Iris pigment epithelial cell (primary cell): ENCODE measurements around the gene ALX1.
A peak's percentile ranks its signal among the peaks of the same experiment; 100 is the strongest.

ENCODE experiments used
- DNase-seq: peaks from one replicate; pipeline ENCODE4 v3.0.0-alpha.2; 2011; ENCODE audit warnings: low read depth

ALX1 gene

DNA sequence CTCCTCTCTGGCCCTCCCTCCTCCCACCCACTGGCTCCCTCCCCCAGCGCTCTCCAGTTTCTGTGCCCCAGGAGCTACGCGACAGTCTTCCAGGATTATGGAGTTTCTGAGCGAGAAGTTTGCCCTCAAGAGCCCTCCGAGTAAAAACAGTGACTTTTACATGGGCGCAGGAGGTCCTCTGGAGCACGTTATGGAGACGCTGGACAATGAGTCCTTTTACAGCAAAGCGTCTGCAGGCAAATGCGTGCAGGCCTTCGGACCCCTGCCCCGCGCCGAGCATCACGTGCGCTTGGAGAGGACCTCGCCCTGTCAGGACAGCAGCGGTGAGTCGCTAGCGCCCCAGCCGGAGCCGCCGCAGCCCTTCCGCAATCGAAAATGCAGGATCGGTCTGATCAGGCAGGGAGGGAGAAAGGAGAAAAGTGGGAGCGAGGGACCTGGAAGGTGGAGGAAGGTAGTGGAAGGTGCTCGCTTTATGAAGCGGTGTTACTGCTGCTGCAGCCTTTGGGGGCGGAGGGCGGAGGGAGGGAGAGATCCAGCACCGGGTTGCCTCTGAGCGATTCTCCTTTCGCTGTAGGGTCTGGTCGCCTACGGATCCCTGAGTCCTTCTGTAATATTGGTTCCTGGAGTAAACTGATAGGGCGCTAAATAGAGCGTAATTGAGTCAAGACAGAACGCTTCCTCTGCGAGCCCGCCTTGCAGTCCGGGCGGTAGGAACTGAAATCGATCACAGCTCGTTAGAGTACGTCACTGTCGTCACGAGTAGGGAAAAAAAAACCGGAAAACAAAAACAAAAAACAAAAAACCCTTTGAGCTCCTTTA, at the start of gene ALX1:
Gene ALX1, plus strand, starts transcription at position 56 of the 819 bp plus-strand sequence. Its CDS starts 42 bp downstream, at position 98.
- peak; percentile 40 for DNase-seq

DNA sequence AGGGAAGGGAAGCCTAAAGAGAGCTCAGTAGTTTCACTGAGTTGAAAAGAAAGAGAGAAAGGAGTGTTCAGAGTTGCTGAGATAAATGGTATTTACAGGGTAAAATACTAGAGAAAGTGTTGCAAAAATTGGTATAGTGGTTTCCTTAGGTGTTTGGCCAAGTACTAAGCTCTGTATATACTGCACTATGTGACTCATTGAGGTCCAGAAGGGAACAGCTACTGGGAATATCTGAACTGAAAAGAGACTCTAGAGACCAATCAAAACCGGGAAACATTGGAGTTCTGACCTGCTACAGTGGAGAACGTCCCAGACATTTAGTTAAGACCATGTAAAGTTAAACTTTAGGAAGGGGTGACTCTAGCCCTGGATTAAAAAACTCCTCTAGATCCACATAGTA, 42.7 kb upstream of the ALX1 start:
- DNase-seq, result peak; percentile 17

DNA sequence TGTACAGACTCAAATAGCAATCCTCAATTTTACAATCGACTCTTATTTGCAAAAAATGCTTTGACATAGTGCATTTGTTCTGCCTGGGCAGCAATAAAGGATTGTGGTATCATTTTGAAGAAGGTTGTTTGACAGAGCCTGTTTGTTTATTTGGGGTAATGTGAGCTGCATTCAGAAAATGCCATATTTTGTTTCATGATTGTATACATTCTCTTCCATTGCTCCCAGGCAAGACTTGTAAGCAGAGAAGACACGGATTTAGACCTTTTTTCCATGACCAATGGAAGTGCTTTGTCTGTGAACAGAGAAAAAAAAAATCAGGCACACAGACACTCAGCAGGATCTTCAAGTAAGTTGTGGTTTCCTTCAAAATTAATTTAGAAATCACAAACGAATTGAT, 35.5 kb upstream of the ALX1 start:
- no peak for DNase-seq

DNA sequence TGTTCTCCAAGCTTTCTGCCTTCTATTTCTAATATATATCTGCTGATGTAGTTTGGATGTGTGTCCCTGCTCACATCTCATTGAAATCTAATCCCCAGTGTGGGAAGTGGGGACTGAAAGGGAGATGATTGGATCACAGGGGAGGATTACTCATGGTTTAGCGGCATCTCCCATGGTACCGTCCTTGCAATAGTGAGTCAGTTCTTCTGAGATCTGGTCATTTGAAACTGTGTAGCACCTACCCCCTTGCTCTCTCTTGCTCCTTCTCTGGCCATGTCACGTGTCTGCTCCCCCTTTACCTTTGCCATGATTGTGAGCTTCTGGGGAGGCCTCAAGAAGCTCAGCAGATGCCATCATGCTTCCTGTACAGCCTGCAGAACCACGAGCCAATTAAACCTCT, 26.2 kb upstream of the ALX1 start:
- DNase-seq, result no peak

DNA sequence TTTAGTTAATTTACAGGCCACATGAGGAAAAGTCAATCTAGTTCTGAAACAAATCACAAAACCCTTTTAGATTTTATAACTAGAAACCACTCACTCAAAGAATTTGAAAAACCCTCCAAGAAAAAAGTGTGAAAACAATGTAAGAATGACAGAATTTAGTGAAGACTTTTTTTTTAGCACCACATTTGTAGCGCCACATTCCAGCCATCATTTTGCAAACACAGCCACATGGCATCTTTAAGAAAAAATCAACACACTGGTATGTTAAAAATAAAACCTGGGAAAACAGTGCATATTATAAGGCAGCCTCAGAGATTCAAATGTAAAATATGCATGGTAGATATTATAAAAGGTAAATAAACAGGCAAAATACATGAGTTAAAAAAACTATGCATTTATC, 22.3 kb upstream of the ALX1 start:
- DNase-seq, result no peak

DNA sequence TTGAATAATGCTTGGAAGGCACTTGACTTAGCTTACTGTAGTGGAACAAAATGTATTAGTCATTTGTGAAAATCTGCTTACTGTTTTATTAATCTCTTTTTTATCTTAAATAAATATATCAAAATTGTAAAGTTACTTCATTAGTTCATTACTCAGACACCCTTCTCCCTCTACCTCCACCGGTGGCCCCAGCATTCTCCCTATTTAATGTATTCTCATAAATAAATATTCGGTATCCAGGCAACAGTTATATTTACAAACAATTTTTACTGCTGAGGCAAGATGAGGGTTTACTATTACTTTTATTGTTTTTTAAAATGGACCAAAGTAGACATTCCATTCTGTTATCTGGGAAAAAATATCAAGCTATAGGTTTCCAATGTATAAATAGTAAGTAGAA, 19.6 kb upstream of the ALX1 start:
- no peak for DNase-seq

DNA sequence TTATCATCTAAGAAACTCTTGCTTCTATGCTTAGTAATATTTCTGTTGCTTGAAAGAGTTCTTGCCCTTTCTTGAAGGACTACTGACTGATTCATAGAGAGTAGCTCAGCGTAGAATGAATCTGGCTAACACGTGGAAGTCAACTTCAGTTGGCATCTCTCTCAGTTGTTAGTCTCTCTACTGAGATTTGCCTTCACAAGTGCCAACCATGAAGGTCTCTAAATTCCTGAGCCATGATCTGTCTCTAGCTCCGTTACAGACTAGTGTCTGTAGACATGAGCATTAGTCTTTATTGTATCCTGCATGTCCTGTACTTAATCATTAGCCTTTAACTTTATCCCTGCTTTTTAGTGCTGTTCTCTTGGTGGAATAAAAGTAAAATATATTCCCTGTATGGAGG, 19.1 kb upstream of the ALX1 start:
- no peak for DNase-seq

DNA sequence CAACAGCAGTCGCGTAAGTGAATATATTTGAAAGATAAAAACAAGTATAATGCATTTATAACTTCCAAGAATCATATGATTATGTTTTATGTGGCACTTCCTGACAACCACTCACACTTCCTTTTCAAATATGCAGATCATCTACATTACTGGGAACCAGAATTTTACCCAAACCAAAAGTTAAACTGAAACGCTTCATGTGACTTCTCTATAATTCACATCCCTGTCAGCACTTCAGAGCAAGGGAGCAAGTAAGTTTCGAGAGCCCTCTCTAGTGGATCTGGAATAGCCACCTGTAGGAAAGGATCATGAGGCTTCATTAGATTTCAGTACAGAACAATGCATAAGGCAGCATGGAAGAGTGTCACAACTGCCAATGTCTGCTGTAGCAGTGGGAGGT, 13.7 kb upstream of the ALX1 start:
- no peak for DNase-seq

DNA sequence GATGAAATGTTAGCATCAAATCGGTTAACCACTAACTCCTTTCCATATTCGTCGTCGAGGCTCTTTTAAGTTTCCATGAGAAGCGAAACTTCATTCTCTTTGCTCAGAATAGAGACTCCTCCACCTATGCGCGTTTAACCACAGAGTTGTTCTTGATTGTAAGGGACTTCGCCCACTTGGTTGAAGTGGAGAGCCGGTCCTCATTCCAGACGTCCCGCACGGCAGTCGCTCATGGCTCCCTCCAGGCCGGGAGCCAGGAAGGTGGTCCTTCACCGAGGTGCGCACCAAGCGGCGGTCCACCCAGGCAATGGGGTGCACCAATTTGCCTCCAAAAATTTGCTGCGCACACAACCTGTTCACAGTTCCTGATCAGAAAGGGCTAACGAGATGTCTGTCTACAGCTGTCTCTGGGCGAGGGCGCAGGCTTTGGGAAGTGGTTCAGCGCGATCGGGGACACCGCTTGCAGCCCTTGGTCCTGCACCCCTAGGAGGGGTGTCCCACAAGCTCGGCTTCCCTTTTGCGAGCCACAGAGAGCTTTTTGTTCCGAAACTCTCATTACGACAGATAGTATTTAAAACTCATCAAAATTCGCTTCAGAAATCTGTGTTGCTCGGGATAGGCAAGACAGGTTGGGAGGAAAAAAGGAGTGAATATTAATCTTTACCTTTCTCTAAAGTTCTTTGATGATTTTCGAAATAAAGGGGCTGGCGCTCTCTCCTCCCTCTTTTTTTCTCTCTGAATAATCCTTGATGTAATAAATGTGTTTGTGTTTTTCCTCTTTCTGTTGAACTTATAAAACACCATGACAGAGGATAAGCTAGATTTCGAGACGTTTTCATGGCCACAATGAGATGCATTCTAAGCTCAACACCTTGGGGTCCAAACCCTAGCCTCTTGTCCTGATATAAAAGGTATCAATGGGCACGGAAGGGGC, 6.4 kb upstream of the ALX1 start:
- no peak for DNase-seq

DNA sequence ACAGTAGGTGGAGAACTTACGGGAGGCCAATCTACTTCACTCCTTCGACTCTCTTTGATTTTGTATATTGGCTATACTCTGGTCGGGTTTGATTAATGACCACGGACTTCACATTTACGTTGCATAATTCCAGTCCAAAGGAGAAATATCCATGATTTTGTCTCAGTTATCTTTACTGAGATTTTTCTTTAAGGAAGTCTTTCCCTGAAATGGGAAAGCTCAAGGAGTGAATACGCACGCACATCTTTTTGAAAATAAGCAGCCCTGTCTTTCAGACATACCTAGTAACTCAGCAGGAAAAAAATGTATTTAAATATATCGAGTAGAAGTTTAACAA, 5.7 kb upstream of the ALX1 start:
- no peak for DNase-seq

DNA sequence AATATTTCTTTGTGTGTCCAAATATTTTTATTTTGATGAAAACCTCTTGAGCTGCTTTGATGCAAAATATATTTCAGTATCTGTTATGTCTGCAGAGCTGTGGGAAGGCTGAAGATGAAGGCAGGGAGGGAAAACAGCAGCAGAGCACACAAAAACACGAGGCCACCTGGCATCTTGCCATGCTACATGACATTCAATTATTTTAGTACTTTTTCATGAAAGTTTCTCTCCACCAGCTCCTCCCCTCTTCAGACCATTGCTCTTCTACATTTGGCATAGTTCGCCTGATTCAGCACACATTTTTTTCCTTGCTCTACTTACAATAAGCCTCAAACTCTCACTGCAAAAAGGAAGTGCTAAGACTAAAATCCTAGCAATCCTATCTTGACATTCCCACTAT, 4.6 kb upstream of the ALX1 start:
- DNase-seq, result no peak

DNA sequence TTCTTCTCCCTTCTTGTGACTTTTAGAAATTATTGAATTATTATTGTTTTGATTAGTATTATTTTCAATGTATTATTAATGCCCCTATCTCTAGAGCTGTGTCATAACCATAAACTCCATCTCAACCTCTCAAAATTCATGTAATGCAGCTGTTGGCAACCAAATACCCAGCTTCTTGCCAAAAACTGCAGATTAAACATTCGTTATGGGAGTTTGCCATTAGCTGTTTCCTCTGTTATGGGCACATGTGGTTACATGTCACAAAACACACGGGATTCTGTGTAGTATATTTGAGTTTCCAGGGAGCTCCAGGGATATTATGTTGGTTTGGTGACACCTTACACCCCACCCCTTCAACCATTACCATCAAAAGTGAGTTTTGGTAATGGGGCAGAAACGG, 2.8 kb upstream of the ALX1 start:
- no peak for DNase-seq

DNA sequence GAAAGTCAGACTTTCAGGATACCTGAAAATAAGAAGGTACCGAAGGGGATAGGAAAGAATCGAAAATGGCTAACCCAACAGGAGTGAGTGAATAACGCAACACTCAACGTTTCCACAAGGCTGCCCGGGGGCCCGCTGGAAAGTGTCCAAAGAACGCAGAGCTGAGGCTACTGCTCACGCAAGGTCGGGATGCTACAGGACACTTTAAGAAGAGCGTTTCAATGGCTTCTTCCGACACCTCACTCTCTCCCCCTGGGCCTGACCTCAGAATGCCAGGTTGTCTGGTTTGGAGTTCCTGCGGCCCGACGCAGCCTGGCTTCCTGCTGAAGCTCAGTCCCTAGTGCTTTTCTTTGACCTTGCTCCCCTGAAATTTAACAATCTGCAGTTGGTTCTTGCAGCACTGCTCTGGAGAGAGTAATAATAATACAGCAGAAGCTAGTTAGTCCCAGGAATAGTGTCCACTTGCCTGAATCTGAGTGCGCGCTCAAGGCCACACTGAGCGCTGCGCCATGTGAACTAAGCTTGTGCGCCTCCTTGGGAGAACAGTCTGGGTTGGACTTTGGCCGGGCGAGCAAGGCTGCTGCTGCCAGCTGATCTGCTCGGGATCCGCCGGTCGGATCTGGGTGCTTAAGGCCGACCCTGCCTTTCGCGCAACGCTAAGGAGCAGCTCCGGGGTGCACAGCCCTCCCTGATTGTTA, 2.0 kb upstream of the ALX1 start:
- no peak for DNase-seq

DNA sequence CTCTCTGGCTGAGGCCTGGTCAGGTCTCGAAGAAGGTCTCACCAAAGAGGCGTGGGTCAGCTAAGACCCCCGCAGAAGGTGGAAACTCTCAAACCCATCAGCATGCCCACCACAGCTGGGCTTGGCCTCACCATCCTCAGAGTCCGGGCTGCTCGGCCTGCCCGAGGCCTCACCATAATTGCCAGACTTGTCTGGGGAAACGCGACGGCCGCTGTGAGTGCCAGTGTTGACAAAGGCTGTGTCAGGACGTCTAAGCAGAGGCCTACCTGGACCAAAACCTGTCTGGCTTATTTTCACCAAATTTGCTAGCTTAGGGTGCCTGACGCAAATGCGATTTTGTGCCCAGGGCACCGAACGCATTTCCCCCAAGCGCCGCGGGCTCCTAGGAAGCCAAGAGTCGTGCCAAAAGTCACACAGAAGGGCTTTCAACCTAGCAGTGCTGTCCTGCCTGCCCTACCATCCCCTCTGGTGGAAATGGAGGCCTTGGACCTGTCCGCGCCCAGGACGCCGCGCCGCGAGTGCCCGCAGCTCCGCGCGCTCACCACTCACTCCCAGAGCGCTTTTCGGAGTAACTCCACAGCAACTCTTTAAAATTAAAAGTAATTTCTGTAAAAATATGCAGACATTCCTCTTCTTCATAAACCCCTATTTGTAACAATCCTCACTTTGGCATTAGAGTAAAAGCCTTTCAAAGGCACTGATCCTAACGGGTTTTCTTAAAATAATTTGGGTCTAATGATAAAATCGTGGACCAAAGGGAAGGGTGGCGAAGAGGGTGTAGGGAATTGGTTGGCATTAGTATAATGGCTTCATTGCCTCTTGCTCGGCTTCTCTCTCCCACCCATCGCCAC, 1.2 kb upstream of the ALX1 start:
- no peak for DNase-seq

DNA sequence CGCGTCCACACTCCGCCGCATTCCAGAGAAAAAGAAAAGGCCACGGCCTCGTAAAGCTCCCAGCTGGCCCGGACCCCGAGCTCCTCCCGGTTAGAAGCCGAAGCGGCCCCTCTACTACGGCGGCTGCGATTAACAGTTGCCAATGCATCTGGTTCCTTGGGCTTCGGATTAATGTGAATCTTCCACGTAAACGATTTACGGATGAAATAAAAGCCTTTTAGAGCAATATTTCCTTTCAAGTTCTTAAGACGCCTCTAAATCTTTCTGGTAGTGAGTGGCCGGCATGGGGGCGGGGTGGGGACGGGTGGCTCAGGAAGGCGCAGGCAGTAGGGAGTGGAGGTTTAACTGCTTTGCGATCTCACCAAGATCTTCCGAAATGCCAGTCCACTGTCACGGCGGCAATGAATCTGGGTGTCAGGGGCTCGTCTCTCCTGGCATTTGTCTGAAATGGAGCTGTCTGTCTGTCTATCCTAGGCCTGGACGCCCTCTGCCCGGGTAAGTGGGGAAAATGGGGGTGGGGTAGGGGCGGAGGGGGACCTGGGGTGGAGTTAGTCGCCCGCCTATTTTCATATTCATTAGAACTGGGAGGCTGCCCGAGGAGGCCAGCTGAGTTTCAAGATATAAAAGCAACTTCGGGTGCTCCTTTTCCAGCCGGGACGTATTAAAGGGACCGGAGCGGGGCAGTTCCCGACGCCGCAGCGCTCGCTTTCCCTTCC, 413 bp upstream of the ALX1 start:
- peak; percentile 24 for DNase-seq

DNA sequence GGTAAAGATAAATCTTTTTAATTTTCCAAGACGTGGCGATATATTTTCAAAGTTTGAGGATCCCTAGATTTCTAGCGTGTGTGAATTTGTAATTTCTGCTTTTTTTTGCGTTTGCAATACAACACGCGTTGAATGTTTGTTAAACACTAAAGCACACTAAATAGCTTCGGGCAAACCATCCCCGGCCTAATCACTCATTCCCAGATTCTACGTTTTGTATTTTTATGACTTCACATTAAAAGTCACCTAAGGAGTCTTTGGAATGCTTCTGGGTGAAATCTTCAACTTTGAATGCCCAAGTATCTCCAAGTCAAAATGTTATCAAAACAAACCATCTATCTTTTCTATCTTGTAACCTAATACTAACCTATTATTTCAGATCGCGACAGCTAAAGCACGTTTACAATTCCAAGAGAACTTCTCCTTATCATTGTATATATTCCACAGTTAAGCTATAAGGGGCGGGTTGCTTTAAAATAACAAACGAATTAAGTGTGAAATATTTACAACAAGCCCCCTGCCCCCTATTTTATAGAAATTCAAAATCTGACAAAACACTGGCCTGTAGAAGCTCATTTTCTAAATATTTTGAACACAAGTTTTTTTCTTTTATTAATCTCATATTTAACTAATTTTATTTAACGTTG, 1.1 kb downstream of the ALX1 start:
- DNase-seq, result no peak

DNA sequence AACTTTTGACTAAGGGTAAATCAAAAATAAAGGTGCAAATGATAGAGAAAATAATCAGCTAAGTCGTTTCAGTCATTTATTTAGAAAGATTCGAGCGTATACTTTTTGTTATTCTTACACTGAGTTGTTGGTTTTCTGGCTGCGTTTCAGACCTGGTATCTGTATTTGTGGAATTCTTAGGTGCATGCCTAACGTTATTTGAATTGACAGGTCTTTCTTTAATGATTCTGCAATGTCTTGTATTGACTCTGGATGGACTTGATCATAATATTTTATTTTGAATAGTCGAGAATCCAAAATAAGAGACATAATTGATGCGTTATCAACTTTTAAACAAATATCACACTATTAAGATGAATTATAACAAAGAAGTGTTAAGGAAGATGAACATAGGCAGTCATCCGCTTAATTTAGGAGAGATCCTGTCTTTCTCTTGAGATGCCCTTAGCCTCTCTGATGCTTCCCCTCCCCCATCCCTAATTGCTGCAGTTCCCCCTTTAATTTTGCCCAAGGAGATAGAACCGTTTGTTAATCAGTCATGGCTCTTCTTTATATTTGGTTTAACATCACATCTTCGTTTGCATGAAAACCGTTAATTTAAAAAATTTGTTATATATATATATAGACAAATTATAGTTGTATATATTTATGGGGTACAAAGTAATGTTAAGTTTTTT, 1.8 kb downstream of the ALX1 start:
- DNase-seq, result no peak

DNA sequence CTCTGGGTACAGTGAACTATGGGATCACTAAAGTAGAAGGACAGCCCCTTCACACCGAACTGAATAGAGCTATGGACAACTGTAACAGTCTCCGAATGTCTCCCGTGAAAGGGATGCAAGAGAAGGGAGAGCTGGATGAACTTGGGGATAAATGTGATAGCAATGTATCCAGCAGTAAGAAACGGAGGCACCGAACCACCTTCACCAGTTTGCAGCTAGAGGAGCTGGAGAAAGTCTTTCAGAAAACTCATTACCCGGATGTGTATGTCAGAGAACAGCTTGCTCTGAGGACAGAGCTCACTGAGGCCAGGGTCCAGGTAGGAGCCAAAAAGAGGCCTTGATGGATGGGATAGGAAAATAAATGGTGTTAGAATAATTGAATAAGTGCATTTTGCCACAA, 3.5 kb downstream of the ALX1 start:
- no peak for DNase-seq

DNA sequence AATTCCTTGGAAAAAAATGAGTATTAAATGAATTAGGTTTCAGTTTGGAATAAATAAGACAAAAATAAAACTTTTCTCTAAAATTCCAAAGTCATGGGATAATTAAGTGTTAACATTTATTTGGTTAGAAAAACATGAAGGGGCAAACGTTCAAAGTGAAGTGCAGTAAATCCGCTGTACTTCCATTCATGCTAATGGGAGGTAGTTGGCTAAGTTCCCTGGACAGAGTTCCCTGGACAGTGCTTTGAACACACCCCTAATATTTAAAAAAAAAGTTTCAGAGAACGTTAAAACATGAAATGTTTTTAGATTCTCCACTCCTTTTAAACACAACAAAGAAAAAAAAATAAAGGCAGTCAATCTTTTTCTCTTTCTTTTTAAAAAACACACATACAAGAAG, 16.3 kb downstream of the ALX1 start:
- DNase-seq, result no peak

DNA sequence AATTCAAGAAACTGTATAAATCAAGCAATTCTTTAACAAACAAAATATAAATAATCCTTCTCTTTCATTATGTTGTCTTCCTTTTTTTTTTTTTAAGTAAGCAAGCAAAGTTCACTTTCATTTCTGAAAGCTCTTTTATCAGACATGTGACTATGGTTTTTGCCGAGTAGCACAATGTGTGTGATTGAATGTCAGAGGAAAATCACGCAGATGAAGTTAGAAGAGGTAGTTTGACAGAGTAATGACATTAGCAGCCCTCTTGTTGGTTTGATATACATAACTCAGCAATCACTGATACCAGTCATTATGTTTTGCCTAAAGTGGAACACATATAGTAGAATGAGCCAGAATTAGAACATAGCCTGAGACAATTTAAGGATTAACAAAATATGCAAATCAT, 19.0 kb downstream of the ALX1 start:
- DNase-seq, result no peak
